HG03280 (cell line): ENCODE results near the gene REN.

ENCODE experiments used
- ATAC-seq: cut with Tn5 transposase; IDR thresholded peaks from one replicate; pipeline ENCODE4 v1.9.1; 2021; ENCODE audit warnings: mild to moderate bottlenecking, moderate library complexity; ENCODE audit not compliant: unreplicated experiment

The REN gene

DNA sequence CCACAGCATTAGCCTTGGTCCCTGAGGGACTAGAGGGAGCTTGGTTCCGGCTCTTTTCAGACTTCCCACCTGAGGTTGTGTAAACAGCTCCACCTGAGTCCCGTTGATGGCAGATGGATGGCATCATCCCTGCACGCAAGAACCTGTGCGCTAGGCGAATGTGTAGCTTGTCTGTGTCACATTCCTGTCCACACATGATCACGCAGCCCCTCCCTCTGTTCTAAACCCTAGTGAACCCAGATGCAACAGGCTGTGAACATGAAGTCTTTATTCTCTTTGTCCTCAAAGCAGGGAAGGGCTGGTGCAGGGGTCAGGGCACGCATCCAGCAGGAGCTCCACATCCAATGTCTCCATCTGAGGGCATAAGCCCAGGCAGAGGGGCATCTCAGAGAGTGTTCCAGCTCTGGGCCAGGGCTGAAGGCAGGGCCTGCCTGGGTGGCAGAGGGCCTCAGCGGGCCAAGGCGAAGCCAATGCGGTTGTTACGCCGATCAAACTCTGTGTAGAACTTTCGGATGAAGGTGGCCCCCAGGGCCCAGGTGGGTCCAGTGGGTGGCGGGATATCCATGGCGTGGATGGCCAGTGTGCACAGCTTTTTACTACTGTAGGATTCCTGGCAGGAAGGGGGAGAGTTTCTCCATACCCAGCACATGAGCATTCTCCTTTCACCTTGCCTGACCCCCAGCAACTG, 11.4 kb downstream of the REN start:
- ATAC-seq: no peak

DNA sequence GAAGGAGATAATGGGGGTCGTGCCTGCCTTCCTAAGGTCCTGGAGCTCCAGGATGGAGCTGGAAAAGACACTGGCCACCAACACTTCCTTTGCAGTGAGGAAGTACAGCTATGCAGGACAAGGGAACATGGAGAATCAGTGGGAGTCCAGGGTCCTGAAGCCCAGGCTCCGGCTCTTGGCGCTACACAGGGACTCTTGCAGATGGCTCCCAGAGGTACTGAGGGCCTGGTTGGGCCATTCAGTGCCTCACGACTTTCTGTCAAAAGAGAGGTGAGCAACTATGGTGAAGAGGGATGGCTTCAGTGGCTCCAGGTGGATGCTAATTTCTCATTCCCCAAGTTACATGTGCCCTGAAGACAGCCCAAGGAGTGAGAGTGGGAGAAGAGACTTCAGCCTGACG, 12.5 kb downstream of the REN start:
- ATAC-seq: no peak

DNA sequence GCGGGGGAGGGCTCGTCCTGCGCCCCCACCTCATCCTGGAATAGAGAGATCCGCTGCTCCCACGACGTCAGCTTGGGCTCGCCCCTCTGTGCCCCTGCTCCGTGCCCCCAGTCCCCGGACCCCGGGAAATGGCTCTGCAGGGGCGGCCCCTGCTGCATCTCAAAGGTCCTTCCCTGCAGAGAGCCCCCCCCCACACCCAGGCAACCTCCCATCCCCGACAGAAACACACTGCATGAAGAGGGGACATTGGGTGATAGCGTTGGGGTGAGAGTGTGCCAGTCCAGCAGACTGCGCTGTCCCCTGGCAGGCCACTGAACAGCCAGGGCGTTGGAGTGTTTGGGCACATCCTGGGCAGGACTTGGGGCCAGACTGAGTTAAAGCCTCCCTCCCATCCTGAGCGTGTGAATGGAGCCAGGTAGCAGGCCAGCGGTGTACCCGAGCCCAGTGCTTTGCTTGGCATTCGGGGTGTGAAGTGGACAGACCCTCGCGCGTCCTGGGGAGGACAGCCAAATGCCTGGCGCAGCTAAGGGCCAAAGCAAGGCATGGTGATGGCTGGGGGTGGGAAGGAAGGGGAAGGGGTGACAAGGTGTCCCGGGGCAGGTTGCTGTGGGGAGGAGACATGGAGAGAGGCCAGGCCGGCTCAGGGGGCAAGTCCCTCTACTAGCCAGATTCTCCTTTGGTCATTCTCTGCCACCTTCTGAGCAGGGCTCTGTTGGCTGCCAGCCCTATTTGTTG, 13.7 kb downstream of the REN start:
- ATAC-seq: no peak

DNA sequence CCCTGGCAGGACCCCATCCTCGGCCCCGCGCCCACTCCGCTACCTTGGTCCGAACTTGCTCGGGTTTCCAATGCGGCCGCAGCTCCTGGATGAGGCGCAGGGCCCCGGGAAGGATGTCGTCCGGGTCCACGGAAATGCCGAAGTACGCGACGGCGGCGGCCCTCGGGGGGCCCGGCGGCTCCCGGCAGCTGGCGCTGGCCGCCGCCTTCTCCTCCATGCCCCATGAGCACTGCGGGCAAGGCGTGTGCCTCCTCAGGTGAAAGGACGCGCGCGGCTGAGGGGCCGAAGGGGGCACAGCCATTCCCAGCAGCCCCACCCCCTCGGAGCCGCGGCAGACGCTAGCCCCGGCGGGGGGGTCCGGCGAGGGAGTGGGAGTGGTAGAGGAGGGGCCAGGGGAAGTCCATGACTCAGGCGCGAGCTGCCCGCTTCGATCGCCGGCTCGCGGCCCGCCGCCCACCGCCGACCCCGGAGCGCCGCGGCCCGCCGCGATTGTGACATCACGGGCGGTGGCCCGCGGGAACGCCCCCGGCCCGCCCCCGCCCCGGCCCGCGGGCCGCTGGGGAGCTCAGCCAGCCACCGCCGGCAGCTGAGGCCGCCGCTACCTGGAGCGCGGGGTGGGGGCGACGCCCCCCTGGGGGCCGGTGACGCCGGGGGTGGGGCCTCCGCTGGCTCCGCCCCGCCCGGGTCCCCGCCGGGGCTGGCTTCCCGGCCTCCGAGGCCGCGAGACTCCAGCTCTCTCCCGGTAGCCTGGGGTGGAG, 14.4 kb downstream of the REN start, which contains the start of gene ETNK2:
ETNK2 (minus strand) TSS at position 493 of the 758 bp plus-strand sequence; CDS start at position 301, 192 bp downstream.
- ATAC-seq: no peak

DNA sequence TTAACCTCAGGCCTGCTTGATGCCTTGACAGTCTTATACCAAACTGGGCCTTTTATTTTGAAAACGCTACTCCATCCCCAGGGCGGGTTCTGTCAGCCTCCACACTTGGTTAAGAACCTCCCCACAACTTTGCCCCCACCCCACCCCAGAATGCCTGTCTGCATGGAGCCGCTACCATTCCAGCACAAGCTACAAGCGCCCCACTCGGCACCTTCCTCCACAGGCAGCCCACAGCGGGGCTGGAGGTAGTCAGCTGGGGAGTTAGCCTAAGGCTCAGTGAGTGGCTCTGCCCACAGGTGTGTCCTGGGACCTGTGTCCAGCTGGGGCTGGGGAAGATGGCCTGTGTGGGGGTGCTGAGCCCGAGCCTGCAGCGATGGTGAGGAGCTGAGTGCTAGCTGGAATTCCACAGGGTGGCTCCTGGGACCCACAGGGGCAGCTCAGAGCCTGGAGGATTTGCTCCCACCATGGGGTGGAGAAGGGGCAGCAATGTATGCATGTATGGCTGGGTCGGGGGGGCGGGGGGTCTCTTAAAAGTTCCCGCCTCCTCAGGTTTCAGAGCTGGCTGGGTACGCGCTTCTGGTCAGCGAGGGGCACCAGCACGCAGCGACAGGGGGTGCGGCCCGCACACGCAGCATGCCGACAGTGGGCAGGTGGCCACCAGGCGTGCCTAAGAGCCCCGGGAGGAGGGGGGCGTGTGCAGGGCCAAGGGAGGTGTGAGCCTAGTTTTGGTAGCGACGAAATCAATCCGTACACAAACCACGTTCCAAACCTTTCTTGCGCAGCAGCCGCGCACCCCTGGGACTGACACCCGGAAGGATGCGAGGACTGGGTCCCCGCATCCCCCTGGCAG, 15.2 kb downstream of the REN start:
- no peak for ATAC-seq

DNA sequence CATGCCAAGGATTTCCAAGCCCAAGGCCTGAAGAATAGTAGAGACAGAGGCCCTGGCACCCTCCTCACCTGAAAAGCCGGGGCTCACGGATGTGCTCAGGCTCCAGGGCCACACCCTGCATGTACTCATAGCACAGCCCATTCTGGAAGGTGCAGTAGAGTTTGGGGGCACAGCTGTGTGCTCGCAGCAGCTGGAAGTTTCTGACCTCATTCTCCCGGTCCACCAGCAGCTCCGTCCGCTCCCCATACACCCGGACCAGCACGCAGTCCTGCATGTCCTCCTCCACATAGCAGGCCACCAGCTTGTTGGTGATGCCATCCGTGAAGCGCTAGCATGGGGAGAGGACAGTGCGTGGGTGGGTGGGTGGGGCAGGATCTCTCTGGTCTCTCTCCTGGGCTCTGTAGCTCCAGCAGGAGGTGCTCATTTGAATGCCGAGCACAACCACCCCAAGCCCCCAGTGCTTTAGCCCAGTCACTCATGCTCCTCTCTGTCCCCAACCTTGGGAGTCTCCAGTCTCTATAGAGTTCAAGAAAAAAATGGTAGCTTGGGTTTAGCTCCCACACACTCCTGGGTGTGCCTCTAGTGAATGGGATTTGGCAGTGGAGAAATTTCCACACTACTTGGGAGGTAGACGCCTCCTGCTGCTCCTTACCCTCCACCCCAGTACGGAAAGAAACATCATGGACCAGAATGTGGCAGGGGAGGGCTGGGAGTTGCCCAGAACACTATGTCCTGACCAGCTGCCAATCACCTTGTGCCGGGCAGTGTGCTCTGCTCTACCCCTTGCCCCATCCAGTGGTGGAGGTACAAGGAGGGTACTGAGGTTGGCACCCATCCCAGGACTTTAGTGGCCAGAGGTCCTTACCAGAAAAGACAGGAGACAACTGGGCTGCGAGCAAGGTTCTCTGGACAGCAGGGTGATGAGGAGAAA, 16.2 kb downstream of the REN start:
- ATAC-seq: no peak

DNA sequence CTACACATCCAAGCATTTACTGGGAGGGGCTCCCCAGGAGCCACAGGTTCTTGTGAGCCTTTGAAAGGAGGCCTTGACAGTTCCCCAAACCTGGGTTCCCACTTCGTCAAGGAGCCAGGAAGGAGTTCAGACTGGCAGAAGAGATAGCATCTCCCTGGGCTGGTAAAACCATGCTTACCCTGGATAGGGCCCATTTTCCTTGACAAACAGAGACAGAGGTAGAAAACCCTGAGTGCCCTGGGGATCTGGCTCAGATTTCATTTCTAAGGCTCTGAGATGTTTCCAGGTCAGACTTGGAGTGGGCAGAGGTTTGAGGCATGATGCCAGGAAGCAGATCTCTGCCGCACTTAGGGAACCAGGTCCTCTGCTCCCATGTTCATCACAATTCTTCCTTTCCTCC, 17.0 kb downstream of the REN start:
- no peak for ATAC-seq

DNA sequence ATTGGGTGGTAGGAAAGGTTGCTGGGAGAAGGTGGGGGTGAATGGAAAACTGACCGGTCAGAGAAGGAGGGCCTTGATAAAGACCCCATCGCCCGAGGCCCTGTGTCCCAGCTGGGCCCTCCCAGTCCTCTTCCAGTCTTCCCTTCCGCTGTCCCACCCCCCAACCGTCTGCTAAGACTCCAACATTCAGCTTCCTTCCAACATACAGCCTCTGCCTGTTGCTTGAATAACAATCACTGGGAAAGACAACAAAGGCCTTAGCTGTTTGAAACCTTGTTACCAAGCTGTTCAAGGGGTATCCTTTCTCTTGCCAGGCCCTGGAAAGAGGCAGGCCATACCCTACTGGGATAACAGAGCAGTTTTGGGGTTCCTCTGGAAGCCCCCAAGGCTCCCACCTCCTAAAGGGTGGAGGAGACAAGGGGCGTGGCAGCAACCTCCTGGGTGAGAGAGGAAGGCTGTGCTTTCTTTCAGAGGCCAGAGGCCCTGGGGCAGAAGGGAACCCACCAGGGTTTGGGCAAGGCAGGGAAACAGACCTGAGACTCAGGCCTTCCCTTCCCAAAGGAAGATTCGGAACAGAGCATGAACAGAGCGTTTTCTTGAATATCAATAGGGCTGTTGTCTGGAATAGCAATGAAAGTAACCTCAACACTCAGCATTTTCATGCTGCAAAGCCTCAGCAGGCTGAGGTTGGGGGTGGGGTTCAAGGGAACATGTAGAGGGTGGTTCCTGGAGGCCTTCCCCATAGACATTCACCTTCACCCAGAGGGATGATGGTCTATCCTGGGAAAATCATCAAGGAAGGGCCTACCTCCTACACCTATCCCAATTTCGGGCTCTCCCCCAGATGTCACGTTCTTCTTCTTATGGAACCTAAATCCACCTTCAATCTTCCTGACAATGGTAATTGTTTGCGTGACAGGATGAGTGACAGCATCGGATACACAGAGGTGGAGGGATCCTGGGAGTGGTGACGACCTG, 18.4 kb downstream of the REN start:
- ATAC-seq: no peak

DNA sequence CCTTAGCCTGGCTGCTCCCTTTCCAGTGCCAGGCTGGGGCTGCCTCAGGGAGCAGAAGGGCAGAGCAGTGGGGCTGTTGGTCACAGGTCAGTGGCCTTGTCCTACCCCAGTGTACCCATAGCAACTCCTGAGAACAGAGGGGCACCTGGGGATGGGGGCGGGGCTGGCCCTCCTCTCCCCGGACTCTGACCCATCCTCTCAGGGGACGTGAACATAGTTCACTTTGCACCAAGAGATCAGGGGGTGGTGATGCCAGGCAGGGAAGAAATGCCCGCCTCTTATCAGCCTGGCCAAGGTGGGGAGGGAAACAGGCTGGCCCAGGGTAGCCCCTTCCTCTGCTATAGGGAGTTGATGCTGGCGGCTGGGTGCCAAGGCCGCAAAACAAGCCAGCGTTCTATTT, 19.2 kb downstream of the REN start:
- no peak for ATAC-seq

DNA sequence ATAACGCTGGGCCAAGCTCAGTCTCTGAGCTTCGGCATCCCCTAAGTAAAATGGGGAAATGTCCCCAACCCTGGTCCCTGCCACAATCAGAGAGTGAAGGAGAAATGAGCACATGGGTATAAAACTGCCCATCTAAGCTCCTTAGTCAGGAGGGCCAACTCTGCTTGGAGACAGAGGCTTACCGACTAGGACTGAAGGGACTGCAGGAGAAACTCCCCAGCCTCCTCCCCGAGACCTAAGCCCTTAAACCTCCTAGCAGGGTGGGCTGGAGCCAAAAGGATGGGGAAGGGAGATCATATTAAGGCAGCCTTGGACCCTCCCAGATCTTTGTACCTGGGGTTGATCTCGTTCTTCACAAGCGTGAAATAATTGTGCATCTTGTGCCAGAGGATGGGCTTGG, 19.8 kb downstream of the REN start:
- ATAC-seq: no peak

DNA sequence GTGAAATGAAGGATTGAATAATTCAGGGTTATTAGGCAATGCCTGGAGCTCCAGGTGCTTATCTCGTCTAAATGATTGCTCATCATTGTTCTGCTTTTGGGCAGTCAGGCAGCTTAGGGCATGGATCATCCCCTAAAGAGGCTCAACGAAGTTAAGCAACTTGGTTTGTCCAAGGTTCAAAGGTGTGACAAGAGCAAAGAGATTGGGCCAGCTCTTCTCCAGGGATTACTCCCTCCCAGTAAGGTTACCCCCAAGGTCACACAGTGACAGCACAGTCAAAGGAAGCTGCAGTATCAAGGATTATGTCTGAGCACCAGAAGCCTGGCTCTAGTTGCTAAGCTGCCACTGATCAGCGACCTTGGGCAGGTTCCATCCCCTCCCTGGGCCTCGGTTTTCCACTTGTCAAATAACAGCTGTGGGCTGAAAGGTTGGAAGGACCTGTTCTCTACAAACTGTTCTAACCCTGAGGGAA, 21.1 kb downstream of the REN start:
- ATAC-seq: no peak

DNA sequence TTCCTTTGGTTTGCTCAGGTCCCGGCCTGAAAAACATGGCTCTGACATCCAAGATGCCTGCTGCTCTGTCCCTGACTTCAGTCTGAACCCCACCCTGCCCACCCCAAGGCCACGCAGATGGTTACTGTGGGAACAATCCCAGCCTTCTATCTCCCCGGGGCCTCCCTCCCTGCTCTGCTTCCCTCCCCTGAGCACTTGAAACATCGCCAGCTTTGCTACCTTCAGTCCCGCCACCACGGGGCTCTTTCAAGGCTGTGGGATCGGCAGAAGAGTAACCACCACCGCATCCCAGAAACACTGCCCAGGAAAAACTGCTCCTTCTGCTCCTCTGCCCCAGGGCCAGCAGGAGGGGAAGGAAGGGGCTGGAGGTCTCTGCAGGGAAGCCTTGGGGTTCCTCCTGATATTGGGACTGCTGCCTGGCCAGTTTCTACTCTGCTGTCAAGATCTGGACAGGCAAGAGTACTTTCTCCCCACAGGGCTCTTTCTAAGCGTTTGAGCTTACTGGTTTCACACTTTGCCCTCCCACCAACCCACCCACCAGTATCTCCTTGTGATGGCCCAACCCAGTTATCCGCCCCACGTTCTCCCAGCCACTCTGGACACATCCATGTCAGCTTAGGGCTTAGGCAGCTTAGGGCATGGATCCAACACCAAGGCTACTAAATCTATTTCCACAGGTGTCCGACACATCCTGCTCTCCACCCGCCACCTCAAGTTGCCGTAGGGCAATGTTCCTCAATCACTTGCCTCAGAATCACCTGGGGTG, 22.7 kb downstream of the REN start:
- no peak for ATAC-seq

DNA sequence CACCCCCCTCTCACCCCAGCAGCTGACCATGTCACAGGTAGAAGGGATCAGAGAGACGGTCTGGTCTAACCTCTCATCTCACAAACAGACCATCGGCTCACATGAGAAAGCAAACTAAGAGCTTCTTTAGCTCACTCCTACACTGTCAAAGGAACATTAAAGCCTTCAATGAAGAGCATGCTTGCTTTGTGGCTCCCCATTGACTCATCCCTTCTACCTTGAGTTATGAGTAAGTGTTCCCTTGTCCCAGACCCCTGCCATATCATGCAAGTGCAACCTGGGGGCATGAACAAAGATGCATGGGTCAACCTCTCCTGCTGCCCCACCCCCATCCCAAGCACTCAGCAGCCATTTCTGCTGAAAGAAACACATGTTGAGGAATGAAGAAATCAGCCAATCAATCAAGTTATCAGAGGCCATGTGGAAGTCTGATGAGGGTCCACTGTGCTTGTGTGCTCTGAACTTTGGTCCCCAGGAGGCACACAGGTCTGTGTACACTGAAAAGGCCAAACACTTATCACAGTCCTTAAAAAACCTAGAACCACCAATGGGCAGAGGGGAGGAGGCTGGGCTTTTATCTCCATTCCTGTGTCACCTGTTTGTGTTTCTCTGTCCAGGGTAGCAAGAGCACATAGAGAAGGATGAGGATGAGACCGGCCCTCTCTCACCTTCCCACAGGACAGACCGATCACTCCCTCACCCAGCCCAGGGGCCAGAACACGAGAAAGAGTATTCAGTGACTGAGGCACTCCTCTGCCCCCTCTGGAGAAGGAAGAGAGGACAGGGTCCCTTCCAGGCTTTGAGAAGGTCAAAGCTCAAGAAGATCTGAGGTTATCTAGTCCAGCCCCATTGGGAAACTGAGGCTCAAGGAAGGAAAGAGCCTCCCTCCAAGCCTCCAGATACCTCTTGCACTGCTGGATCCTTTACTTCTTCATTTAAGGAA, 23.8 kb downstream of the REN start:
- no peak for ATAC-seq

DNA sequence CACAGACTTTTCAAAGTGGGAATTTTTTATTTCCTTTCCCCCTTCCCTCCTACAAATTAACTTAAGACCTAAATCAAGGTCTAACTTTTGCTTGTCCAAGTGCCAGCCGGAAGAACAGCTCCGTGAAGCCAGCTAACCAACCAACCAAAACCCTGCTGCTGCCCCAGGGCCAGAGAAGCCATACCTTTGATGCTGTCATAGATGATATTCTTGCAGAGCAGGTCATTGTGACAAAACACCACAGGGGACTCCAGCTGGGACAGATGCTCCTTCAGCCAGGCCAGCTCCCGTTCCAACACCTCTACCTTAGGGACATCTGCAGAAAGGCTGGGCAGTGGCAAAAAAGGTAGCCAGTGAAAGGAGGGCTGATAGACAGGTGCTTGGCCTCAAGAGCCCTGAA, 25.0 kb downstream of the REN start:
- ATAC-seq: no peak

DNA sequence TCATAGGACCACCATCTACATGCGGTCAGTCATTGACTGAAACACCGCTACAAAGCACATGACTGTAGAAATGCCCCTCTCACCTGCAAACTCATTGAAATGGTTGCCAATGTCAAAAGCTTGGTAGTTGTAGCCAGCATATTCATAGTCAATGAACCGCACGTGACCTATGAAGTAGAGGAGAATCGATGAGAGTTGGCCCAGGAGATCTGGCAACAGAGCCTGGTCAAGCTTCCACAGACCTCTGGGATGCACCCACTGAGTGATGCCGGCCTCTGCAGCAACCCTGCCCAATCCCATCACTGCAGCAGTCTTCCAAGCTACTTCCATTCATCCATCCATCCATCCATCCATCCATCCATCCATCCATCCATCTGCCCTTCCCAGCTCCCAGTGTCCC, 26.2 kb downstream of the REN start:
- ATAC-seq: no peak

DNA sequence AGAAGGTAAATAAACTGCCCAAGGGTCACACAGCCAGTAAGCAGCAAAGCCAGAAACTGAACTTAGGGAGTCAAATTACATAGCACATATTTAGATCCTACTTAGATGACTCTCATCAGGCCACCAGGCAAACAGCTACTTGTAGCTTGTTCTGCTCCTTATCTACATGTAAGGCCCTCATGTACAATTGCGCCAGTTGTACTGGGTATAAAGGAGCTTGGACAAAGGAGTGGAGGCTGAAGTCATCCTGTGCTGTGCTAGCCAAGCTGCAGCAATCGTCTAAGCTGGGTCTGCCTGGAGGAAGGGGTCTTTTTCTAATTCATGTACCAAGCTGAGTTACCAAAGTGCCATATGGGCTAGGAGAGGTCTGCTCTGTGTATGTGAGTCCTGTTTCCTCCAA, 27.0 kb downstream of the REN start:
- ATAC-seq: no peak

DNA sequence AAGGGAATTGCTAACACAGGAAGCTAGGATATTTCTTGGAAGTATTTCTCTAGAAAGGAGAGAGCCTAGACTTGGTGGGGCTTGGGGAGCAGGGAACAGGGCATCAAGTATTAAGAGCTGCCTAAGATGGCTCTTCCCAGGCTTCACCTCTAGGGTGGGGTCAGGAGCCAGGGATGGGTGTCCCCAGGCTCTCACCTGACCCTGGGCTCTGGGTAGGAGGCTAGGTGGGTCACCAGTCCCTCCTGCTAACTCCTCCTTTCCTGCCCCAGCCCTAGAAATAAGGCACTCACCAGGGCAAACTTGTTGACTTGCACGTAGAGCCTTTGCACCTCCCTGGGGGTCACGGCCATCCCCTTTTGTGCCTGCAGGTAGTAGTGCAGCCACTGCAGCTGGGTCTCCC, 29.3 kb downstream of the REN start:
- ATAC-seq: no peak
